Breast epithelium (tissue), 4 donors: ENCODE measurements around the gene MUC6. TPM values are rescaled to one million over a fixed set of nuclear protein-coding genes. Genes with fewer than 3 reads are reported as not detected.
"Not testable (repeated sequence)": the region's sequence is repeated elsewhere in the genome, so short reads cannot be mapped to it uniquely, and the experiment has no call there.

ENCODE experiments used
- DNase-seq, 2 donors: peaks; one replicate each; pipeline ENCODE4 v3.0.0-alpha.2; 2019; ENCODE audit warnings: low spot score in 2 of 2
- H3K27ac ChIP-seq, 2 donors: fragments of 200-600 bp; sonication (generic) in 1 of 2; one replicate each; pipeline ENCODE4 v1.5.1; 2016 to 2019; ENCODE audit warnings: mild to moderate bottlenecking in 1 of 2
- H3K27me3 ChIP-seq, 2 donors: fragments of 200-600 bp; sonication (generic) in 1 of 2; one replicate each; pipeline versions ENCODE4 v1.5.1 to v1.6.0; 2017 to 2019; ENCODE audit warnings: control low read depth in 1 of 2, mild to moderate bottlenecking in 1 of 2
- H3K36me3 ChIP-seq: fragments of 200-600 bp; one replicate; pipeline ENCODE4 v1.5.1; 2019
- H3K4me1 ChIP-seq, 2 donors: fragments of 200-600 bp; sonication (generic); one replicate each; pipeline ENCODE4 v1.5.1; 2016 to 2019; ENCODE audit warnings: control low read depth in 1 of 2
- H3K4me3 ChIP-seq, 3 donors: fragments of 200-600 bp; sonication (generic); 1 replicate in 2 of 3; 2 replicates in 1 of 3; pipeline ENCODE4 v1.5.1; 2016 to 2019; ENCODE audit warnings: mild to moderate bottlenecking in 3 of 3, moderate library complexity in 2 of 3
- H3K9me3 ChIP-seq, 2 donors: fragments of 200-600 bp; sonication (generic) in 1 of 2; one replicate each; pipeline ENCODE4 v1.5.1; 2016 to 2019; ENCODE audit warnings: control low read depth in 1 of 2
- POLR2A ChIP-seq: fragments of 450-650 bp; IDR thresholded peaks from one replicate; pipeline ENCODE4 v1.6.1; 2016; ENCODE audit warnings: antibody characterized with exemption, mild to moderate bottlenecking, moderate library complexity
- POLR2AphosphoS5 ChIP-seq, 3 donors: sonication (generic); formaldehyde crosslinking; IDR thresholded peaks; one replicate each; pipeline ENCODE4 v1.6.1; 2017; ENCODE audit warnings: antibody characterized with exemption in 3 of 3
- intact Hi-C: fragments of 100-400 bp; cut with DNase I; formaldehyde crosslinking; loops from one replicate; pipeline ENCODE4 v1.15.1; 2023; ENCODE audit warnings: low total_unique reads
- total RNA-seq, 3 donors: library from RNA; depleted of rRNA; stranded (reverse); fragments of >200 nt; gene quantifications; one replicate each; pipeline ENCODE4 v1.1.0, GENCODE V29; 2016
- TF ChIP-seq, protein P1 (sequence below), 3 donors: fragments of 450-650 bp; IDR thresholded peaks; one replicate each; pipeline ENCODE4 v1.5.1; 2016 to 2017; ENCODE audit warnings: antibody characterized with exemption in 3 of 3, mild to moderate bottlenecking in 3 of 3, moderate library complexity in 3 of 3

The MUC6 gene
- total RNA-seq, 3 donors from 2014 or later = 1.3 to 1.9 TPM; not detected in 1

DNA sequence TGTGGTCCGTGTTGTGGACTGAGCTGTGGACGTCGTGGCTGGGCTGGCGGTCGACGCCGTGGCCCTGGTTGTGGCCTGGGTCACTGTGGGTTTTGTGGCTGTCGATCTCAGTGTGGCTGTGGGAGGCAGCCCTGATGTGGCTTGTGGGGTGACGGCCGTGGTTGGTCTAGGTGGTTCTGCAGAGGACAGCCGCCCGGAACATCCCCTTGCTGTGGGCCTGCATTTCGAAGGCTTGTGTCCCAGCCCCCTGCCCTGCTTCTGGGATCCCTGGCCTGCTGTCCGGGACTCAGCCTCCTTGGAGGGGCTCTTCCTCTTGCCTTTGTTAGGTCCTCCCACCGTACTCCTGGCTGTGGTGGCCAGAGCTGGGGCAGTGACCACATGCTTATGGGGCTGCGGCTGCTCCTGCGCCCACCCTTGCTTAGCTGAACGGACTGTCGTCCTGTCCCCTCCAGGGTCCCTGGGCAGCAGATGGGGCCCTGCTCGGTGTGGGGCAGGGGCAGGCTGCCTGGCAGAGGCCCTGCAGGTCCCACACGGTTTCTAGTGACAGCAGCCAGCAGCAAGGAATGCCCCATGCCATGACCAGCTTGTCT is 17.1 kb downstream of the MUC6 start:
- Histone ChIP-seq H3K4me3 (no peak overlapping the region), H3K4me1 (no peaks in the 10 kb centered on the region), H3K9me3 (no peaks in the 10 kb centered on the region), H3K27me3 (no peaks in the 10 kb centered on the region), H3K27ac (no peak overlapping the region), H3K36me3 (no peaks in the 10 kb centered on the region)
- intact Hi-C loops = no loop called here
- TF ChIP-seq POLR2AphosphoS5 (IDR thresholded peaks at IDR 0.05) = no peak
- no peak for DNase-seq

GRCh38 chr11:1018091-1018490 is 18.4 kb downstream of the MUC6 start:
- intact Hi-C loops = no loop called here
- Histone ChIP-seq H3K27ac (no peak overlapping the region), H3K9me3 (no peaks in the 10 kb centered on the region), H3K4me1 (no peaks in the 10 kb centered on the region), H3K4me3 (no peak overlapping the region), H3K36me3 (no peaks in the 10 kb centered on the region), H3K27me3 (no peaks in the 10 kb centered on the region)
- no peak for TF ChIP-seq POLR2A
- TF ChIP-seq, protein P1, sequence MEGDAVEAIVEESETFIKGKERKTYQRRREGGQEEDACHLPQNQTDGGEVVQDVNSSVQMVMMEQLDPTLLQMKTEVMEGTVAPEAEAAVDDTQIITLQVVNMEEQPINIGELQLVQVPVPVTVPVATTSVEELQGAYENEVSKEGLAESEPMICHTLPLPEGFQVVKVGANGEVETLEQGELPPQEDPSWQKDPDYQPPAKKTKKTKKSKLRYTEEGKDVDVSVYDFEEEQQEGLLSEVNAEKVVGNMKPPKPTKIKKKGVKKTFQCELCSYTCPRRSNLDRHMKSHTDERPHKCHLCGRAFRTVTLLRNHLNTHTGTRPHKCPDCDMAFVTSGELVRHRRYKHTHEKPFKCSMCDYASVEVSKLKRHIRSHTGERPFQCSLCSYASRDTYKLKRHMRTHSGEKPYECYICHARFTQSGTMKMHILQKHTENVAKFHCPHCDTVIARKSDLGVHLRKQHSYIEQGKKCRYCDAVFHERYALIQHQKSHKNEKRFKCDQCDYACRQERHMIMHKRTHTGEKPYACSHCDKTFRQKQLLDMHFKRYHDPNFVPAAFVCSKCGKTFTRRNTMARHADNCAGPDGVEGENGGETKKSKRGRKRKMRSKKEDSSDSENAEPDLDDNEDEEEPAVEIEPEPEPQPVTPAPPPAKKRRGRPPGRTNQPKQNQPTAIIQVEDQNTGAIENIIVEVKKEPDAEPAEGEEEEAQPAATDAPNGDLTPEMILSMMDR (IDR thresholded peaks at IDR 0.05) = no peak
- no peak for DNase-seq

DNA sequence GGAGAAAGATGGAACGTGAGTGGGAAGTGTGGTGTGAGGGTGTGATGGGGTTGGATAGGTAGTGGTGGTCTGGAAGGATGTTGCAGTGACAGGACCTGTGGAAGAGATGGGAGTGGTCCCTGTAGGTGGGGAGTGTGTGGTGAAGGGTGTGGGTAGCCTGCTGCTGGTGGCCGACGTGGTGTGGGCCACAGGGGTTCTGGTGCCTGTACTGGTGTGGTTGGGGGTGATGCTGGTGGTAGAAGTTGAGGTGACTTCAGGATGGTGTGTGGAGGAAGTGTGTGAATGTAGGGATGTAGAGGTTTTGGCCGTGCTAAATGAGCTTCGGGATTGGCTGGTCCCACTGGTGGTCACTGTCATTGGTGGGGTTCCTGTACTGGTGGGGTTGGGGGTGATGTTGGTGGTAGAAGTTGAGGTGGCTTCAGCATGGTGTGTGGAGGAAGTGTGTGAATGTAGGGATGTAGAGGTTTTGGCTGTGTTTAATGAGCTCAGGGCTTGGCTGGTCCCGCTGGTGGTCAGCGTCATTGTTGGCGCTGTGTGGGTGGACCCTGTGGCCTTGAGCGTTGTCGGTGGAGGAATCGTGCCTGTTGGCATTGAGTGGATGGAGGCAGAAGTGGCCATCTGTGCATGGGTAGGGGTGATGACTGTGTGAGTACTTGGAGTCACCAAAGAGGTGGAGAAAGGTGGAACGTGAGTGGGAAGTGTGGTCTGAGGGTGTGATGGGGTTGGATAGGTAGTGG is 19.1 kb downstream of the MUC6 start:
- Histone ChIP-seq H3K4me1 (no peaks in the 10 kb centered on the region), H3K9me3 (no peaks in the 10 kb centered on the region), H3K36me3 (no peaks in the 10 kb centered on the region), H3K27me3 (no peaks in the 10 kb centered on the region), H3K4me3 (no peak overlapping the region), H3K27ac (no peak overlapping the region)
- TF ChIP-seq POLR2AphosphoS5 (IDR thresholded peaks at IDR 0.05) (no peak), POLR2A (no peak)
- TF ChIP-seq, protein P1 (IDR thresholded peaks at IDR 0.05) = no peak
- intact Hi-C loops = no loop called here
- DNase-seq = peak; percentile 22 to 68

GRCh38 chr11:1016610-1017126 is 19.9 kb downstream of the MUC6 start:
- intact Hi-C loops, H3K36me3 ChIP-seq, H3K9me3 ChIP-seq, DNase-seq, H3K27ac ChIP-seq, H3K4me1 ChIP-seq, H3K4me3 ChIP-seq, H3K27me3 ChIP-seq: not testable (repeated sequence)

DNA sequence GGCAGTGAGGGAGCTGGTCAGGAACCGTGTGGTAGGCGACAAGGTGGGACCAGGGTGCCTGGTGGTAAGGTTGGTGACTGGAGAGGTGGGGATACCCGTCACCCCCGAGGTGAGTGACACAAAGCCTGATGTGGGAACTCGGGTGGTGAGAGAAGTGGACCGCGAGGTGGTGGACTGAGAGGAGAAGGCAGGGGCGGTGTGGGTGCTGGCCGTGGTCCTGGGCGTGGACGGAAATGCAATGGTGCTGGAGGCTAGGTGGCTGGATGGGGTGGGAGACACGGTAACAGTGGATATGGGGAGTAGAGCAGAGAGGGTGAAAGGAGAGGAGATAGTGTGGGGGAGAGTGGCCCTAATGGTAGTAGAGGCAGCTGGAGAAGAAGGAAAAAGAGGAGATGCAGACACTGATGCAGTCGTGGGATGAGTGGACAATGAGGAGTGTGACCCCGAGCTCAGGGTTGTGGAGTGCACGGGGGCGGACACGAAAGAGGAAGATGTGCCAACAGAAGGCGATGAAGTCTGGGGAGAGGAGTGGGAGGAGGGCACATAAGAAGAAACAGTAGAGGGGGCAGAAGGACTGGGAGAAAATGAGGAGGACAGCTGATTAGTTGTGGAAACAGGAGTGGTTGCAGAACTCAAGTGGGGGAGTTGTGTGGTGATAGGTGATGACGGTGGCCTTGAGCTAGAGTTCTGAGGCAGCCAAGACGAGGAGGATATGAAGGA is 20.5 kb downstream of the MUC6 start:
- Histone ChIP-seq H3K4me3 (no peak overlapping the region), H3K27me3 (no peaks in the 10 kb centered on the region), H3K27ac (no peak overlapping the region), H3K9me3 (no peaks in the 10 kb centered on the region), H3K36me3 (peaks cover 4% of the 10 kb centered on the region), H3K4me1 (no peaks in the 10 kb centered on the region)
- no peak for DNase-seq
- TF ChIP-seq POLR2AphosphoS5 (IDR thresholded peaks at IDR 0.05) = no peak
- TF ChIP-seq POLR2A = no peak
- TF ChIP-seq, protein P1 (IDR thresholded peaks at IDR 0.05) = no peak
- intact Hi-C loops = no loop called here

- no peaks in the 10 kb centered on the region for H3K9me3 ChIP-seq
- intact Hi-C loops = no loop called here
- peaks cover 9% of the 10 kb centered on the region for H3K36me3 ChIP-seq
Observed at GRCh38 chr11:1015064-1015463, 21.5 kb downstream of the MUC6 start.

More at GRCh38 chr11:1015064-1015463, 21.5 kb downstream of the MUC6 start:
- DNase-seq = no peak
- Histone ChIP-seq H3K27me3 (no peaks in the 10 kb centered on the region), H3K4me3 (no peak overlapping the region), H3K4me1 (no peaks in the 10 kb centered on the region), H3K27ac (no peak overlapping the region)
- TF ChIP-seq POLR2A (no peak), POLR2AphosphoS5 (IDR thresholded peaks at IDR 0.05) (no peak)
- TF ChIP-seq, protein P1 (IDR thresholded peaks at IDR 0.05) = no peak
